HG03108 (cell line): ENCODE measurements around the gene PPP1R37.

Experiments
- ATAC-seq: cut with Tn5 transposase; IDR thresholded peaks from one replicate; pipeline ENCODE4 v1.9.1; 2021; ENCODE audit warnings: moderate library complexity; ENCODE audit not compliant: unreplicated experiment

The PPP1R37 gene

DNA sequence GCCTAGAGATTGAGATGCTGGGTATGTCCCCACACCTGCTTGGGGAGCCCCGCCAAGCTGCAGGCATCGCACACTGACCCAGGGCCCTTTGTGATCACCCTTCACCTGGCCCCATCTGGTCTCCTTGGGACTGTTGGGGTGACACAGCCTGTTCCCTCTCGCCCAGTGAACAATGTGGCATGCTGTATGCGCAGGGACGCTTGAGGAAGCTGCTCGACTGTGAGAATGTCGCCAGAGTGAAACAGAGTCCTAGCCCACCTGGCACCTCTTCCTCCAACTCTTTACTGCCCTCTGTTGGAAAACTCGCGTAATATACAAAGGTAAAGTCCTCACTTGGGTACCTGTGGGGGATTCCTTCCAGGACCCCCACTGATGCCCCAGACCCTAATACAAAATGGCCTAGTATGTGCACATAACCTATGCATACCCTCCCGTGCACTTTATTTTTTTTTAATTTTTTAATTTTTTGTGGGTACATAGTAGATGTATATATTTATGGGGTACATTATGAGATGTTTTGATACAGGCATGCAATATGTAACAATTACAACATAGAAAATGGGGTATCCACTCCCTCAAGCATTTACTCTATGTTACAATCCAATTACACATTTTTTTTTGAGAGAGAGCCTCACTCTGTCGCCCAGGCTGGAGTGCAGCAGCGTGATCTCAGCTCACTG lies 94.6 kb downstream of the PPP1R37 start:
- no peak for ATAC-seq

DNA sequence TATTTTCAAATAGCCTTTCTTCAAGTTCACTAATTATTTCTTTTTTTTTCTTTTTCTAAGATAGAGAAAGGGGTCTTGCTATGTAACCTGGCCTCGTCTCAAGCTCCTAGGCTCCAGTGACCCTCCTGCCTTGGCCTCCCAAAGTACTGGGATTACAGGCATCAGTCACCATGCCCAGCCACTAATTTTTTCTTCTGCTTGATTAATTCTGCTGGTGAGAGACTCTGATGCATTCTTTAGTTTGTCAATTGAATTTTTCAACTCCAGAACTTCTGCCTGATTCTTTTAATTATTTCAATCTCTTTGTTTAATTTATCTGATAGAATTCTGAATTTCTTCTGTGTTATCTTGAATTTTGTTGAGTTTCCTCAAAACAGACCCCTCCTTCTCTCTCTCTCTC lies 97.0 kb downstream of the PPP1R37 start:
- no peak for ATAC-seq

DNA sequence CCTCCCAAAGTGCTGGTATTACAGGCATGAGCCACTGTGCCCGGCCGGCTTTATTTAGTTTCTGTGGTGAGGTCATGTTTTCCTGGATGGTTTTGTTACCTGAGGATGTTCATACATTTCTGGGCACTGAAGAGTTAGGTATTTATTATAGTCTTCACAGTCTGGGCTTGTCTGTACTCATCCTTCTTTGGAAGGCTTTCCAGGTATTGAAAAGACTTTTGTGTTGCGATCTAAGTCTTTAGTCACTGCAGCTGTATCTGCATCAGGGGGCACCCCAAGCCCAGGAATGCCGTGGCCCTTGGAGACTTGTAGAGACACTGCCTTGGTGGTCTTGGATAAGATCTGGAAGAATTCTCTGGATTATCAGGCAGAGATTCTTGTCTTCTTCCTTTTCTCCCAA lies 98.4 kb downstream of the PPP1R37 start:
- ATAC-seq: no peak

DNA sequence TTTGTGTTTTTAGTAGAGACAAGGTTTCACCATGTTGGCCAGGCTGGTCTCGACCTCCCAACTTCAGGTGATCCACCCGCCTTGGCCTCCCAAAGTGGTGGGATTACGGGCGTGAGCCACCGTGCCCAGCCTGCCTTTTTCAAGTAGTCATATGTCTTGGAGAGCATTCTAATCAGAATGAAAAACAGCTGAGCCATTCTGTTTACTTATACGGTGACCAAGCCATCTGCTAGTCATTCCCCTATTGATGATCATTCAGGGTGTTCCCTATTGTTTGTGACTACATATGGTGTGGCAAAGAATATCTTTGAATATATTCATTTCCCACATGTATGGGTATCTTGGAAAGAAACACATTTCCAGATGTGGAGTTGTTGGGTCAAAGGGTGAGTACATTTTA lies 102.8 kb downstream of the PPP1R37 start:
- ATAC-seq: no peak
